GM12878 (cell line): ENCODE measurements around the gene DCDC2. TPM values are rescaled to one million over a fixed set of nuclear protein-coding genes. Genes with fewer than 3 reads are reported as not detected.
"Not testable (repeated sequence)": the region's sequence is repeated elsewhere in the genome, so short reads cannot be mapped to it uniquely, and the experiment has no call there.

ENCODE experiments used
- ATAC-seq: fragments of 200-7000 bp; cut with Tn5 transposase; 3 replicates; pipeline ENCODE4 v1.9.1; 2020; ENCODE audit warnings: mild to moderate bottlenecking, moderate library complexity
- BruUV-seq: library from RNA; stranded (reverse); fragments of 400-500 nt; replicated peaks from 2 replicates; lab custom pipeline; 2021; lab: Mats Ljungman, UMichigan
- CTCF ChIA-PET: fragments of 300-600 bp; sonication (Branson Sonifier 250); formaldehyde crosslinking; extraction: SDS; loops from one replicate; lab custom pipeline; 2021; ENCODE audit warnings: inconsistent platforms; lab: Yijun Ruan, JAX
- POLR2A ChIA-PET: fragments of 350-600 bp; formaldehyde crosslinking; extraction: SDS; loops from one replicate; lab custom pipeline; 2021; ENCODE audit warnings: inconsistent platforms; lab: Charles Lee
- RAD21 ChIA-PET: fragments of 300-600 bp; sonication (Branson Sonifier 250); formaldehyde crosslinking; loops from one replicate; lab custom pipeline; 2023; ENCODE audit warnings: antibody characterized with exemption; ENCODE audit not compliant: unreplicated experiment; lab: Charles Lee
- SMC1A ChIA-PET: fragments of 300-600 bp; sonication (Branson Sonifier 250); formaldehyde crosslinking; loops from one replicate; lab custom pipeline; 2023; ENCODE audit not compliant: unreplicated experiment, uncharacterized antibody; lab: Charles Lee
- DNase-seq: peaks from one replicate; pipeline ENCODE4 v3.0.0-alpha.2; 2011; ENCODE audit warnings: low read depth, low spot score
- FAIRE-seq: peaks from 3 replicates; lab custom pipeline; 2011; peaks lifted over from hg19 to GRCh38; lab: Jason Lieb, UNC
- H2AFZ ChIP-seq: 2 replicates; pipeline ENCODE4 v1.6.0; 2011; ENCODE audit warnings: low read depth, low read length, control low read depth; ENCODE audit not compliant: control insufficient read depth
- H3K27ac ChIP-seq: 2 replicates; pipeline ENCODE4 v1.5.1; 2011; ENCODE audit warnings: control low read depth; ENCODE audit not compliant: control insufficient read depth, insufficient read depth
- H3K27me3 ChIP-seq, 2 experiments: replicated peaks in 1 of 2; 2 replicates each; pipeline versions ENCODE4 v1.6.0 to v1.6.1; 2011; ENCODE audit warnings: low read length in 1 of 2; ENCODE audit not compliant: control insufficient read depth in 2 of 2, insufficient read depth in 2 of 2
- H3K36me3 ChIP-seq, 2 experiments: 2 replicates each; pipeline ENCODE4 v1.5.1; 2011; ENCODE audit warnings: low read length in 1 of 2; ENCODE audit not compliant: control insufficient read depth in 2 of 2, insufficient read depth in 2 of 2
- H3K4me1 ChIP-seq: 2 replicates; pipeline ENCODE4 v1.6.1; 2011; ENCODE audit warnings: mild to moderate bottlenecking, low read length, moderate library complexity, mixed read lengths; ENCODE audit not compliant: control insufficient read depth, insufficient read depth
- H3K4me2 ChIP-seq: 2 replicates; pipeline ENCODE4 v1.6.0; 2011; ENCODE audit warnings: control low read depth; ENCODE audit not compliant: control insufficient read depth, insufficient read depth
- H3K4me3 ChIP-seq: fragments of 200-600 bp; sonication (generic); 2 replicates; pipeline ENCODE4 v1.5.1; 2016
- H3K79me2 ChIP-seq: 2 replicates; pipeline ENCODE4 v1.6.0; 2011; ENCODE audit warnings: low read length; ENCODE audit not compliant: control insufficient read depth, insufficient read depth
- H3K9ac ChIP-seq: 2 replicates; pipeline ENCODE4 v1.8.0; 2011; ENCODE audit warnings: low read length, control low read depth, mixed read lengths; ENCODE audit not compliant: control insufficient read depth, insufficient read depth
- H3K9me3 ChIP-seq: replicated peaks from 3 replicates; pipeline ENCODE4 v1.5.1; 2011; ENCODE audit warnings: mild to moderate bottlenecking, low read length; ENCODE audit not compliant: control insufficient read depth, insufficient read depth
- H4K20me1 ChIP-seq: 2 replicates; pipeline ENCODE4 v1.6.0; 2011; ENCODE audit not compliant: control insufficient read depth, insufficient read depth
- ZNF592 ChIP-seq: fragments of 450-650 bp; IDR thresholded peaks from 2 replicates; pipeline ENCODE4 v1.6.1; 2017; ENCODE audit warnings: mild to moderate bottlenecking, moderate library complexity
- WGBS: methylation state at CpG from one replicate; pipeline ENCODE4 v1.1.6; 2016; ENCODE audit warnings: low lambda C conversion rate; ENCODE audit not compliant: insufficient replicate concordance, insufficient coverage; ENCODE audit errors: missing lambda C conversion rate; 5-methylcytosine and 5-hydroxymethylcytosine counted together
- in situ Hi-C: fragments of 300-500 bp; cut with MboI; formaldehyde crosslinking; loops from 9 replicates; pipeline ENCODE4 v1.14.3; 2018; ENCODE audit warnings: mixed read lengths
- intact Hi-C: fragments of 100-400 bp; cut with micrococcal nuclease; formaldehyde crosslinking; loops from one replicate; pipeline ENCODE4 v1.14.2; 2022; ENCODE audit not compliant: unreplicated experiment
- polyA plus RNA-seq, 11 experiments: library from polyadenylated mRNA; depleted of rRNA in 4 of 11; unstranded in 6 of 11; stranded (reverse) in 5 of 11; fragments of >200 nt; fragmentation: Nextera tagmentation in 4 of 11; fragmentation: Illumina TruSeq in 1 of 11; extraction: Ambion mirVana in 4 of 11; extraction: Trizol in 1 of 11; gene quantifications; 1 replicate in 1 of 11; 2 replicates in 10 of 11; pipeline versions ENCODE4 v1.2.1 to v1.2.3, GENCODE V29; 2011 to 2016; ENCODE audit warnings: inconsistent platforms in 2 of 11, missing spikeins in 2 of 11, low read depth in 1 of 11
- total RNA-seq, 4 experiments: library from RNA; depleted of rRNA in 3 of 4; stranded (reverse); fragments of >200 nt in 3 of 4; fragmentation: Illumina TruSeq in 1 of 4; extraction: Trizol in 1 of 4; gene quantifications; 2 replicates each; pipeline versions ENCODE4 v1.2.1 to v1.2.3, GENCODE V29; 2013 to 2021
- TF ChIP-seq, protein P1 (sequence below): fragments of 450-650 bp; IDR thresholded peaks from 2 replicates; pipeline ENCODE4 v1.6.1; 2017; ENCODE audit warnings: mild to moderate bottlenecking, moderate library complexity

The DCDC2 gene
- total and polyA plus RNA-seq, 10 of the 15 experiments (the other 5 are each of a cell fraction or from before 2014, with no cell fraction given) = under 0.01 to 0.03 TPM; not detected in 8

- CTCF ChIA-PET, H2AFZ ChIP-seq, H3K9me3 ChIP-seq, H4K20me1 ChIP-seq, H3K4me2 ChIP-seq, H3K27me3 ChIP-seq, H3K27ac ChIP-seq, RAD21 ChIA-PET, ATAC-seq, H3K36me3 ChIP-seq, in situ Hi-C loops, H3K9ac ChIP-seq, H3K4me3 ChIP-seq, POLR2A ChIA-PET, DNase-seq, BruUV-seq, H3K4me1 ChIP-seq, FAIRE-seq, SMC1A ChIA-PET: not testable (repeated sequence)
- intact Hi-C loops = loop anchor here (10.0 kb wide), 1 partner anchor 374 kb away; the partner anchor contains the start of gene GMNN
- 42% methylated on average over 17 of the region's 17 CpGs for WGBS
- H3K79me2 ChIP-seq = peaks cover 28% of the 10 kb centered on the region
- TF ChIP-seq ZNF592 = peak; percentile 49; the same call in 1 of the 2 replicates
- TF ChIP-seq, protein P1, sequence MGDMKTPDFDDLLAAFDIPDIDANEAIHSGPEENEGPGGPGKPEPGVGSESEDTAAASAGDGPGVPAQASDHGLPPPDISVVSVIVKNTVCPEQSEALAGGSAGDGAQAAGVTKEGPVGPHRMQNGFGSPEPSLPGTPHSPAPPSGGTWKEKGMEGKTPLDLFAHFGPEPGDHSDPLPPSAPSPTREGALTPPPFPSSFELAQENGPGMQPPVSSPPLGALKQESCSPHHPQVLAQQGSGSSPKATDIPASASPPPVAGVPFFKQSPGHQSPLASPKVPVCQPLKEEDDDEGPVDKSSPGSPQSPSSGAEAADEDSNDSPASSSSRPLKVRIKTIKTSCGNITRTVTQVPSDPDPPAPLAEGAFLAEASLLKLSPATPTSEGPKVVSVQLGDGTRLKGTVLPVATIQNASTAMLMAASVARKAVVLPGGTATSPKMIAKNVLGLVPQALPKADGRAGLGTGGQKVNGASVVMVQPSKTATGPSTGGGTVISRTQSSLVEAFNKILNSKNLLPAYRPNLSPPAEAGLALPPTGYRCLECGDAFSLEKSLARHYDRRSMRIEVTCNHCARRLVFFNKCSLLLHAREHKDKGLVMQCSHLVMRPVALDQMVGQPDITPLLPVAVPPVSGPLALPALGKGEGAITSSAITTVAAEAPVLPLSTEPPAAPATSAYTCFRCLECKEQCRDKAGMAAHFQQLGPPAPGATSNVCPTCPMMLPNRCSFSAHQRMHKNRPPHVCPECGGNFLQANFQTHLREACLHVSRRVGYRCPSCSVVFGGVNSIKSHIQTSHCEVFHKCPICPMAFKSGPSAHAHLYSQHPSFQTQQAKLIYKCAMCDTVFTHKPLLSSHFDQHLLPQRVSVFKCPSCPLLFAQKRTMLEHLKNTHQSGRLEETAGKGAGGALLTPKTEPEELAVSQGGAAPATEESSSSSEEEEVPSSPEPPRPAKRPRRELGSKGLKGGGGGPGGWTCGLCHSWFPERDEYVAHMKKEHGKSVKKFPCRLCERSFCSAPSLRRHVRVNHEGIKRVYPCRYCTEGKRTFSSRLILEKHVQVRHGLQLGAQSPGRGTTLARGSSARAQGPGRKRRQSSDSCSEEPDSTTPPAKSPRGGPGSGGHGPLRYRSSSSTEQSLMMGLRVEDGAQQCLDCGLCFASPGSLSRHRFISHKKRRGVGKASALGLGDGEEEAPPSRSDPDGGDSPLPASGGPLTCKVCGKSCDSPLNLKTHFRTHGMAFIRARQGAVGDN = peak; percentile 71
Measured at GRCh38 chr6:24400045-24401039, 42.5 kb upstream of the DCDC2 start.
